Gastroesophageal sphincter (tissue), 4 donors: ENCODE data around the gene AUNIP. TPM values are rescaled to one million over a fixed set of nuclear protein-coding genes. Genes with fewer than 3 reads are reported as not detected.
A peak's percentile ranks its signal among the peaks of the same experiment; 100 is the strongest.

Experiments
- ATAC-seq: fragments of 150-250 bp; one replicate; pipeline ENCODE4 v1.9.1; 2016; ENCODE audit warnings: mild to moderate bottlenecking, moderate library complexity
- H3K27ac ChIP-seq, 4 donors: fragments of 200-600 bp; sonication (generic) in 3 of 4; 1 replicate in 3 of 4; 2 replicates in 1 of 4; pipeline ENCODE4 v1.5.1; 2016 to 2019
- H3K27me3 ChIP-seq: fragments of 200-600 bp; sonication (generic); one replicate; pipeline ENCODE4 v1.5.1; 2019
- H3K36me3 ChIP-seq, 2 donors: fragments of 200-600 bp; sonication (generic); one replicate each; pipeline ENCODE4 v1.5.1; 2019; ENCODE audit warnings: control low read depth in 1 of 2
- H3K4me1 ChIP-seq, 3 donors: fragments of 200-600 bp; sonication (generic); 1 replicate in 2 of 3; 2 replicates in 1 of 3; pipeline ENCODE4 v1.5.1; 2016 to 2019; ENCODE audit warnings: control low read depth in 2 of 3
- H3K4me3 ChIP-seq, 2 donors: fragments of 200-600 bp; sonication (generic); one replicate each; pipeline ENCODE4 v1.5.1; 2019; ENCODE audit warnings: mild to moderate bottlenecking in 1 of 2, moderate library complexity in 1 of 2
- H3K9me3 ChIP-seq, 3 donors: fragments of 200-600 bp; sonication (generic); one replicate each; pipeline ENCODE4 v1.5.1; 2017 to 2019; ENCODE audit warnings: control low read depth in 2 of 3
- EP300 ChIP-seq: sonication (generic); formaldehyde crosslinking; IDR thresholded peaks from one replicate; pipeline ENCODE4 v1.6.1; 2017; ENCODE audit warnings: antibody characterized with exemption, mild to moderate bottlenecking
- POLR2A ChIP-seq, 2 donors: fragments of 450-650 bp; IDR thresholded peaks; one replicate each; pipeline ENCODE4 v1.6.1; 2017; ENCODE audit warnings: antibody characterized with exemption in 2 of 2, mild to moderate bottlenecking in 2 of 2, moderate library complexity in 1 of 2
- POLR2AphosphoS5 ChIP-seq: sonication (generic); formaldehyde crosslinking; IDR thresholded peaks from one replicate; pipeline ENCODE4 v1.6.1; 2017; ENCODE audit warnings: antibody characterized with exemption
- WGBS, 2 donors: methylation state at CpG; one replicate each; pipeline ENCODE4 v1.1.5; 2018; ENCODE audit warnings: low coverage in 1 of 2; 5-methylcytosine and 5-hydroxymethylcytosine counted together
- total RNA-seq, 4 donors: library from RNA; depleted of rRNA; stranded (reverse); fragments of >200 nt; gene quantifications; one replicate each; pipeline ENCODE4 v1.1.0, GENCODE V29; 2016
- TF ChIP-seq, protein P1 (sequence below), 4 experiments: fragments of 200-600 bp in 2 of 4; fragments of 450-650 bp in 2 of 4; sonication (generic) in 1 of 4; IDR thresholded peaks; one replicate each; pipeline ENCODE4 v1.5.1; 2017 to 2019; ENCODE audit warnings: antibody characterized with exemption in 4 of 4, mild to moderate bottlenecking in 2 of 4, moderate library complexity in 2 of 4

The AUNIP gene
- total RNA-seq, 4 donors from 2014 or later = 0.52 to 1.1 TPM; not detected in 2

DNA sequence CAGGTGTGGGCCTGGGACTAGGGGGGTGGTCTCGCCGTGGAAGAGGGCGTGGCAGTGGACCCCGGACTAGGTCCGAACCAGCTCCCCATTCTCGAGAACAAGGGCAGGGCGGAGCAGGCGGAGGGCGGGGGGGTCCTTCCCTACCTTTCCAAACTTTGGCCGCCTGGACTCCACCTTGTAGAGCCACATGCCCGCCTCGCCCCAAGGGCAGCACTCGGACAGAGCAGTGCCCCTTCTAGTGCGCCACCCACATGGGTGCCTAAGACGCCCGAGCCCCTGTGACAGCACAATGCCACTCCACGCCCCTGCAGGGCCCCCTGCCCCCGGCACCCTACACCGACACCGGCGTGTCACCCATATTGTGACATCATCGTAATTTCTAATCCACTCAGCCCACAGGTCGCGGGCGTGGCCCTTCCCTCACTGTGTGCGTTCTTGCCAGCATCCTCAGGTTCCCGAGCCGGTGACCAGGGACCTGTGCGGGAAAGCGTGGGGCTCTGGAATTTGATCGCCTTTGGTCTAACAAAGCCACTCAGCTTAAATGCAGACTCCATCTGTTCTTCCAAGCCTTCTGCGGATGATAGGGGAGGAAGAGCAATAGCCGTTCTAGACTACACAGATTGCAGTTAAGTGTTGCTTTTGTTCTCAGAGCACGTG lies 47.5 kb upstream of the AUNIP start:
- peak; percentile 0 for ATAC-seq
- Histone ChIP-seq H3K27ac (peak overlapping the region in 3 of 4 donors; percentile 79 to 82 (median 82)), H3K9me3 (no peaks in the 10 kb centered on the region), H3K27me3 (no peaks in the 10 kb centered on the region), H3K36me3 (peaks cover 0 to 6% of the 10 kb centered on the region in 2 donors), H3K4me3 (peak overlapping the region; percentile 53 to 69), H3K4me1 (peaks cover 0 to 36% (median 9%) of the 10 kb centered on the region in 3 donors)
- WGBS, 2 donors = 9 to 50% methylated on average over 3 to 12 of the region's 34 CpGs
- TF ChIP-seq POLR2AphosphoS5 (no peak), EP300 (no peak), POLR2A (IDR thresholded peaks at IDR 0.05) (no peak)
- TF ChIP-seq, protein P1, sequence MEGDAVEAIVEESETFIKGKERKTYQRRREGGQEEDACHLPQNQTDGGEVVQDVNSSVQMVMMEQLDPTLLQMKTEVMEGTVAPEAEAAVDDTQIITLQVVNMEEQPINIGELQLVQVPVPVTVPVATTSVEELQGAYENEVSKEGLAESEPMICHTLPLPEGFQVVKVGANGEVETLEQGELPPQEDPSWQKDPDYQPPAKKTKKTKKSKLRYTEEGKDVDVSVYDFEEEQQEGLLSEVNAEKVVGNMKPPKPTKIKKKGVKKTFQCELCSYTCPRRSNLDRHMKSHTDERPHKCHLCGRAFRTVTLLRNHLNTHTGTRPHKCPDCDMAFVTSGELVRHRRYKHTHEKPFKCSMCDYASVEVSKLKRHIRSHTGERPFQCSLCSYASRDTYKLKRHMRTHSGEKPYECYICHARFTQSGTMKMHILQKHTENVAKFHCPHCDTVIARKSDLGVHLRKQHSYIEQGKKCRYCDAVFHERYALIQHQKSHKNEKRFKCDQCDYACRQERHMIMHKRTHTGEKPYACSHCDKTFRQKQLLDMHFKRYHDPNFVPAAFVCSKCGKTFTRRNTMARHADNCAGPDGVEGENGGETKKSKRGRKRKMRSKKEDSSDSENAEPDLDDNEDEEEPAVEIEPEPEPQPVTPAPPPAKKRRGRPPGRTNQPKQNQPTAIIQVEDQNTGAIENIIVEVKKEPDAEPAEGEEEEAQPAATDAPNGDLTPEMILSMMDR (IDR thresholded peaks at IDR 0.05) = no peak

DNA sequence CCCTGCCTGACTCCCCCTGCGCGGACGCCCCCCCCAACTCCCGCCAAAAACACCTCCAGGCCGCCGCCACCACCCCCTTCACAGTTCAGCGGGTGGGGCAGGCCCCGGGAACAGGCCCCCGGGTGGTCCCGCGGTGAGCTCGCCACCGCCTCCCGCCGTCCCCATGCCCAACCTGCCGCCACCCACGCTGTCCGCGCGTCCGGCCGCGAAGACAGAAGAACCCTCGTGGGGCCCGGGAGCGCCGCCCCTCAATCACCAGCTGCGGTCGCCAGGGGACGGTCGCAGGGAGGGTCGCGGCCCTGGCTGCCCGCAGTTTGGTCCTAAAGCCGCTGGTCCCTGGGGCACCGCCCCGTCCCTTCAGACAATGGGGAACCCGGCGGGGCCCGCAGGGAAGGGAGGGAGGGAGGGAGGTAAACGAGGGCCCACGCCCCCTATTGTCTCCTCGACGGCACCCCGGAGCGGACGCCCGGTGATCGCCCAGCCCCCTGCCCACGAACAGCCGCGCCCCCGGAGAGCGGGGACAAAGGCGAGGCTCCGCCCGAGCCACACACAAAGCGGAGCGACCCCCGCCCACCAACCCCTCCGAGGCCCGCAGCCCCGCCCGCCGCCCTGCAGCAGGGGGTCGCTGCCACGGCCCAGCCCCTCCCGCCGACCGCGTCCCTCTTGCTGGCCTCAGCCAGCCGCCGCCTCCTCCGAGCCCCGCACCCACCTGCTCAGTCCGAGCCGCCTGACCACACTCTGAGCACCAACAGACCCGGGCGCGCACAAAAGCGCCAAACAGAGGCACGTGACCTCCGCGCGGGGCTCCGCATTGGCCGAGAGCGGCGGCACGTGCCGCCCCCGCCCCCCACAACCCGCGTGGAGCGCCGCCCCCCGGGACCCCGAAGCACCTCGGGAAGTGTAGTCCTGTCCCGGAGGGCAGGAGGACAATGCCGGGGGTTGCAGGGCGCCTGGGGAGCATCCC lies 46.7 kb upstream of the AUNIP start, which contains the start of gene STMN1:
TSS of gene STMN1 (minus strand) at position 740 of the 964 bp plus-strand sequence. CDS start 1,743 bp downstream, outside the sequence.
- H3K4me3 ChIP-seq = peak within 1 kb of the TSS; percentile 53 to 69
- ATAC-seq = peak; percentile 92
- H3K4me1 ChIP-seq = peaks cover 0 to 36% (median 9%) of the 10 kb centered on the region in 3 donors
- H3K36me3 ChIP-seq = peaks cover 0 to 13% of the 10 kb centered on the region in 2 donors
- peak; percentile 79 to 86 for TF ChIP-seq POLR2A (IDR thresholded peaks at IDR 0.05)
- TF ChIP-seq, protein P1 (IDR thresholded peaks at IDR 0.05) = no peak
- peak; percentile 94 for TF ChIP-seq POLR2AphosphoS5
- no peak for TF ChIP-seq EP300
- no peaks in the 10 kb centered on the region for H3K27me3 ChIP-seq
- peak within 1 kb of the TSS in 3 of 4 donors; percentile 79 to 82 (median 82) for H3K27ac ChIP-seq
- no CpG with 5 or more reads among the region's 102 CpGs for WGBS, 2 donors
- no peaks in the 10 kb centered on the region for H3K9me3 ChIP-seq

DNA sequence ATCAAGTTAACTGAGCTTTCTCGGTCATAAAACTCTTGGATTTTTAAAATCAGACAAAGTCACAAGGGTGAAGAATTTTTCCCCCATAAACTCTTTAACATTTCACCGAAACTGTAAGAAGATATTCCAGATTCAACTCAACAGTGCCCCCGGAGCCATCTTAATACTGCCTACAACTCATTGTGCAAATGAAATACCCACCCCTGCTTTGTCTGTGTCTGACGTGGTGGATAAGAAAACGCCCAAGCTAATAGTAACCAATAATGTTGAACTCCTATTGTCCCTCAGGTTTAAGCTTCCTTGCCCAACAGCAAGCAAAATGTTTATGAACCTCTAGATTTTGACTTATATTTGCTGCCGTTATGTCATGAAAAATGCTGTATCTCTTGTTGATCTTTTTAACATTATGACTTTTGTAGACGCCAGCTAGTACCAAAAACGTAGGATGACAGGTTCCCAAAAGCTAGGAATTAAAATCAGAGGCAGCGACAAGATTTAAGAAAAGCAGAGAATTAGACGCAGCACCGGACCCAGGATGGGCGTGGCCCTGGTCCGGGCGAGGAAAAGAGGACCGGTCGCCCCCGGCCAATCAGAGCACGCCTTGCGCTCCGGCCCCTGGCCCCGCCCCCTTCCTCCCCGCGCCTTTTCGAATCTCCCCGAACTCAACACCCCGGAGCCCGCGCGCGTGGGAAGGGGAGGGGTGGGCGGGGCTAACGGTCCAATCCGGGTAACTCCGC lies 45.9 kb upstream of the AUNIP start:
- peak overlapping the region in 3 of 4 donors; percentile 79 to 82 (median 82) for H3K27ac ChIP-seq
- peak; percentile 93 for ATAC-seq
- TF ChIP-seq, protein P1 (IDR thresholded peaks at IDR 0.05) = no peak
- no peak for TF ChIP-seq POLR2AphosphoS5
- no peak for TF ChIP-seq POLR2A (IDR thresholded peaks at IDR 0.05)
- no peak for TF ChIP-seq EP300
- peaks cover 0 to 36% (median 9%) of the 10 kb centered on the region in 3 donors for H3K4me1 ChIP-seq
- H3K4me3 ChIP-seq = peak overlapping the region; percentile 53 to 69
- no peaks in the 10 kb centered on the region for H3K9me3 ChIP-seq
- no peaks in the 10 kb centered on the region for H3K27me3 ChIP-seq
- 1 to 2% methylated on average over 8 to 15 of the region's 34 CpGs for WGBS, 2 donors
- peaks cover 0 to 21% of the 10 kb centered on the region in 2 donors for H3K36me3 ChIP-seq

DNA sequence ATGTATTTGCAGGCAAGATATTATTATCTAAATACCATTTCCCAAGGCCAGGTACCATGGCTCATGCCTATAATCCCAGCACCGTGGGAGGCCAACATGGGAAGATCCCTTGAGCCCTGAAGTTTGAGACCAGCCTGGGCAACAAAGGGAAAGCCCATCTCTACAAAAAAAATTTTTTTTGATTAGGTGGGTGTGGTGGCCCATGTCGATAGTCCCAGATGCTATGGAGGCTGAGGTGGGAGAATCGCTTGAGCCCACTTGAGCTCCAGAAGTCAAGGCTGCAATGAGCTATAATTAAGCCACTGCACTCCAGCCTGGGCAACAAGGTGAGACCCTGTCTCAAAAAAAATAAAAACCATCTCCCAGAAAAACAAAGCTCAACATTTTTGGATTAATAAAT lies 44.7 kb upstream of the AUNIP start:
- no peaks in the 10 kb centered on the region for H3K9me3 ChIP-seq
- no peaks in the 10 kb centered on the region for H3K27me3 ChIP-seq
- WGBS, 2 donors = 39 to 47% methylated on average over 2 of the region's 3 CpGs
- peaks cover 0 to 36% (median 9%) of the 10 kb centered on the region in 3 donors for H3K4me1 ChIP-seq
- no peak overlapping the region for H3K4me3 ChIP-seq
- H3K27ac ChIP-seq = no peak overlapping the region
- ATAC-seq = no peak
- H3K36me3 ChIP-seq = peaks cover 0 to 30% of the 10 kb centered on the region in 2 donors
- TF ChIP-seq POLR2A (IDR thresholded peaks at IDR 0.05) (no peak), EP300 (no peak), POLR2AphosphoS5 (no peak)
- TF ChIP-seq, protein P1 (IDR thresholded peaks at IDR 0.05) = no peak
